CD4-positive, alpha-beta T cell treated with Interleukin-12 subunit alpha and Interleukin-12 subunit beta, for 1 hour (primary cell): ENCODE measurements around the gene POLA2.

Experiments used
- DNase-seq: peaks from one replicate; pipeline ENCODE4 v3.0.0-alpha.2; 2020

Gene POLA2

GRCh38 chr11:65288706-65289536 is 27.2 kb downstream of the POLA2 start:
- DNase-seq, result no peak

DNA sequence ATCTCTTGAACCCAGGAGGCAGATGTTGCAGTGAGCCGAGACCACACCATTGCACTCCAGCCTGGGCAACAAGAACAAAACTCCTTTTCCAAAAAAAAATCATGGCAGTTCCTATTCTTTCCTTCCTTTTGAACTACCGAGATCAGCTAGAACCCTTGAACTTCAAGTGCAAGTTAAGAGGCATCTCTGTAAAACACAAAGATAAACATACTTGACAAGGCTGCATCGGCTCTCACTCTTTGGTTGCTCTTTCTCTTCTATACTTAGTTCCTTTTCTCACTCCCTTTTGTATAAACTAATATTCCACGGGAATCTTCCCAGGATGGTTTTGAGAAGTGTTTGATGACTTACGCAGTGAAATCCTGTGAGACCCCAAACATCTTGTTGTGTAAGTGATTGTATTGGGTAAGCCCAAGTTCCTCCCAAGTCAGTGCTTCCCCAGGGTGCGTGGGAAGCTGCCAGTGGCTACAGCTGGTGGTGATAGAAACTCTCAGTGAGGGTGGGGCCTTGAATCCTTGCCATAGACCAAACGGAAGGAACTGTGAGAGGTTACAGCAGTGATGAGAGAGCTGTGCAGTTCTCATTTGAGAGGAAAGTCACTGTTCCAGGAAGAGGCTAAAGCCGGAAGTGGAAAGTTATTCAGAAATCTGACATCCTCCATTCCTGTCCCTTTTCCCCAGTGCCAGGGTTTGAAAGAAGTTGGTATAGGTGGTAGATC is 28.8 kb downstream of the POLA2 start:
- DNase-seq, result peak; percentile 13

DNA sequence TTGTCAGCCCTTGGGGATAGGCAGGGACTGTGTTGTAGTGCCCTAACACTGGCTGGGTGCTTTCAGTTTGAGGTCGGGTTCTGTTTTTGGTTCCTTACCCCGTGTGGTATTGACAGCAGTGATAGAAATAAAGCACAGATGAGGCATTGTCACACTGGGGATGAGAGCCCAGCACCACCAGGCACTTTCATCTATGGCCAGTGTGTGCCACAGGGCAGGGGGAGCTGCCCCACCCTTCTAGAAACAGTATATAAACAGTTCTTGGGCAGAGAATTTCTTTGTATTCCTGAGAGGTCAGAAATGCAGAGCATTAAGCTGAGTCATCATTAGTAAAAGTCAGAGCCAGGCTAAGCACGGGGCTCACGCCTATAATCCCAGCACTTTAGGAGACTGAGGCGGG is 29.9 kb downstream of the POLA2 start:
- DNase-seq, result no peak

- no peak for DNase-seq
These were observed 31.1 kb downstream of the POLA2 start for GRCh38 chr11:65292890-65293289.

GRCh38 chr11:65293909-65294381 is 32.2 kb downstream of the POLA2 start:
- DNase-seq, result no peak

- no peak for DNase-seq
These were observed 33.2 kb downstream of the POLA2 start for GRCh38 chr11:65295001-65295400.

GRCh38 chr11:65295571-65296341 is 34.0 kb downstream of the POLA2 start:
- no peak for DNase-seq

- no peak for DNase-seq
These were observed 35.4 kb downstream of the POLA2 start for GRCh38 chr11:65297026-65297672.

DNA sequence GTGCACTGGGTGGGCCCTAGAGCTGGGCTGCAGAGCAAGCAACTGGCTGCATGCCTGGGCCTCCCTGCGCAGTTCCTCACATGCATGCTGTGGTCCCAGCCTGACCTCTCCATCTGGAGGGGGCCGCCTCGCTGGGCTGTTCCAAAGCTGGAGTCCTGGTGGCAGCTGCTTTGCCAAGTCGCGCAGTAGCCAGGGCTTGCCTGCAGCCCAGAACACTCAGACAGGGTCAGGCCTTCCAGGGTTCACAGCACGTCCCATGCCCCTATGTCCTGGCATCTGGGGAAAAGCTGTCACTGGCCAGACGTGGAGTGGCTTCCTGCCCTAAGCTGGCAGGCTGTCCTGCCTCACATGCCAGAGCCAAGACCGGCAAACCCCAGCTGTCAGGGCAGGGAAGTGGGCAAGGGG is 36.4 kb downstream of the POLA2 start:
- no peak for DNase-seq

DNA sequence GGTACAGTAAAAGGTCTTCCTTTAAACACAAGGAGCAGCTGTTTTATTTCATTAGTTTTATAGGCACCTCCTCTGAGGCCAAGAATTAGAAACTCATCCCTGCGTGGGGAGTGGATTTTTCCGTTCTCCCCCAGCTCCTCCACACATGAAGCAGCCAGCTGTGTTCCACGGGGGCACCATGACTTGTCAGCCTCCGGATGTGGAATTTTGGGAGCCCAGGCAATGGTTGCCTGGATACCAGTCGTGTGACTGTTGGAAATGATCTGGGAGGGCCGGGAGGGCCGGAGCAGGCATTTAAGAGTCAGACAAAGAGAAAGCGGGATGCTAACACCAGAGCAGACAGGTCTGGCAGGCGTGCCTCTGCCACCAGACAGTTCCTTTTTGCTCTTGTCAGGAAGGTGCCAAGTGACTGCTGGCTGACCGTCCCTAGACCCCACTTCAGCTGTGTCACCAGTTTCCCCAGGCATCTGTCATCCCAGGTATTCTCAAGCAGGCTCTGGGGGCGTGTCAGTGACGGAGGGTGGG is 37.0 kb downstream of the POLA2 start:
- DNase-seq, result no peak

- no peak for DNase-seq
These were observed 39.0 kb downstream of the POLA2 start for GRCh38 chr11:65300621-65301275.

GRCh38 chr11:65301491-65302329 is 39.9 kb downstream of the POLA2 start:
- no peak for DNase-seq

DNA sequence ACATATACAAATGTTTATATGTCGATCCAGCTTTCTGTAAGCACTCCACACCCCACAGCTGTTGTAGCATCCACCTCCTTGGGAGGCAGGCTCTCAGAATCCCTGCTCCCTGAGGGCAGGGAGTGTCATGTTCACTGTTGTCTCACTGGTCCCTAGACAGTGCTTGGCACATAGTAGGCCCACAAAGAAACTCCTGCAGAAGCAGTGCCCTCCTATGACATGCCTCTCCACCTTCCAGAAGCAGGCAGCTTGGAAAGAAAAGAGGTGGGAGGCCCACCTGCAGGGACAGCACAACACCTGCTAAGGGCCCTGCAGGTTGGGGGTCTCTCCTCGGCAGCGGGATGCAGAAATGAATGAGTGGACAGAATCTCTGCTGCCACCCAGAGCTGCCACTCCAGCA is 41.8 kb downstream of the POLA2 start:
- DNase-seq, result no peak

DNA sequence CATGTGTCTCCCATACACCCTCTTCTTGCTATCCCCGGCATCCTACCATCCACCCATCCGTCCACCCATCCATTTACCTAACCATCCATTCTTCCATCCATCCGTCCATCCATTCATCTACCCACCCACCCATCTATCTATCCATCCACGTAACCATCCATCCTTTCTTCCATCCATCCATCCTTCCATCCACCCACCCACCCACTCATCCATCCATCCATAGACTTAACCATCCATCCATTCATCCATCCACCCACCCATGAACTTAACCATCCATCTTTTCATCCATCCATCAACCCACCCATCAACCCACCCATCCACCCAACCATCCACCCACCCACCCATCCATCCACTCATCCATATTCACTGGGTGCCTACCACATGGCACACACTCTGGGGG is 42.3 kb downstream of the POLA2 start:
- DNase-seq, result no peak

DNA sequence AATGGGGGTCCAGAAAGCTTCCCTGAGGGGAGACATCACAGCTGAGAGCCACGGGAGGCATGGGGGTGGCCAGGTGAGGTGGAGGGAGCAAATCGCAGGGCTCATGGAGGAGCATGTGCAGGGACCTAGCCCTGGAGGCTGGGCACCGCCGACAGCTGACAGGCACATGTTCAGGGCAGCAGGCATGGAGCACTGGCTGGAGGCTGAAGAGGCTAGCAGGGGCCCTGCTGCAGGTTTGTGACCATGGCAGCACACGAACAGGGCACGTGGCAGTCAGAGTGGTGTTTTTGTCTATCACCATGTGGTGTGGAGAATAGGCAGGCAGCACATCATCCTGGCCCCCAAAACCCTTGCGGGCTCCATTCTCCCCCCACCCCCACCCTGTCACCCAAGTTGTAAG is 42.9 kb downstream of the POLA2 start:
- no peak for DNase-seq

- no peak for DNase-seq
These were observed 43.9 kb downstream of the POLA2 start for GRCh38 chr11:65305501-65306268.

GRCh38 chr11:65307298-65308229 is 45.8 kb downstream of the POLA2 start:
- DNase-seq, result no peak

DNA sequence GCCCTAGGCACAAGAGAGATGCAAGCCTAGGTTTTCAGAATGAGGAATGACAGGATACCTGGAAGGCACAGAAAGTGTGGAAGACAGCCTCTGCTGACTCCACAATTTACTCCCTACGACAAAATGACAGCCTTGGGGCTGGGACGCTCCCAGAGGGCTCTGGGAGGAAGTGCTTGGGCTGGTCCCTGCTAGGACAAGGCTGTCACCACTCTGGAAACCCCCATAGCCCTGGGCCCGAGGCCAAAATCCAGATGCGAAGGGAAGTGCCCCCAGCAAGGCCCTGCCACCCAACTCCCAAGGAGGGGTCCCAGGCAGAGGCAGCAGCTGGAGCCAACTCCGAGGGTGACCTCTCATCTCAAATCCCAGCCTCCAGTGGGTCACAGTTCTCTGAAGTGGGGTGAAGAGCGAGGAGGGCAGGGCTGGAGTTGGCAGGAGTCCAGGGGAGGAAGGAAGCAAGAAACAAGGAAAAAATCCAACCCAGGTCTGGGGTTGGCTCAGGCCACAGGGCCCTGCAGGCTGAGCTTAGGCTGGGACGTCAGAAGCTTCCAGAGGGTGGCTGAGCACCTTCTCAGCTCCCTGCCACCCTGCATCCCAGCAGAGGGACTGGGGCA is 46.6 kb downstream of the POLA2 start:
- no peak for DNase-seq

DNA sequence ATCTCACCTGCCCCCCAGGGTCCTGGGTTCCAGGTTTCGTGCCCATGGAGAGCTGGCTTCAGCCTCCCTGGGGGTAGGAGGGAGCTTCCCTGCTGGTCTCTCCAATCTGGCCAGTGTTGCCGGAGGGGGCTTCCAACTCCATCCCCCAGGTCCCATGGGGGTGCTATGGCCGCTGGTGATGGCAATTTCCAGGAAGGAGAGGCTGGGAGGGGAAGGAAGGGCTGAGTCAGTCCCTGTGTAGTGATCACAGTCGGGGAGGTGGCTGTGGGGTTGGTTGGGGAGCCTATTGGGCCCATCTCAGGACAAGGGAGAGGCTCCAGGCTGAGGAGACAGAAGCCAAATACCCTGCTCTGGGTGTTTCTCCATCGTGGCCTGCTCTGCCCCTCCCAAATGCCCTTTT is 47.2 kb downstream of the POLA2 start:
- DNase-seq, result no peak
